Caco-2 (cell line): ENCODE measurements around the gene EME2. TPM values are rescaled to one million over a fixed set of nuclear protein-coding genes. Genes with fewer than 3 reads are reported as not detected.

ENCODE experiments used
- BruUV-seq: library from RNA; stranded (reverse); fragments of 400-500 nt; replicated peaks from 2 replicates; lab custom pipeline; 2021; lab: Mats Ljungman, UMichigan
- CTCF ChIA-PET: fragments of 300-600 bp; sonication (Branson Sonifier 250); formaldehyde crosslinking; loops from one replicate; lab custom pipeline; 2022; ENCODE audit warnings: antibody characterized with exemption; lab: Charles Lee
- POLR2A ChIA-PET: fragments of 300-600 bp; sonication (Branson Sonifier 250); formaldehyde crosslinking; loops from one replicate; lab custom pipeline; 2022; ENCODE audit warnings: antibody characterized with exemption; lab: Charles Lee
- DNase-seq, 2 experiments: peaks; one replicate each; pipeline versions ENCODE4 v3.0.0 to v3.0.0-alpha.2; 2020 to 2022
- H3K27me3 ChIP-seq: replicated peaks from 2 replicates; pipeline ENCODE4 v1.6.0; 2011; ENCODE audit warnings: low read length; ENCODE audit not compliant: control insufficient read depth, insufficient read depth
- H3K36me3 ChIP-seq: 2 replicates; pipeline ENCODE4 v1.5.1; 2011; ENCODE audit warnings: low read length; ENCODE audit not compliant: control insufficient read depth, insufficient read depth
- H3K4me1 ChIP-seq: fragments of 250-450 bp; sonication (Bioruptor Pico); 2 replicates; pipeline ENCODE4 v1.5.1; 2020; ENCODE audit warnings: mild to moderate bottlenecking
- H3K4me3 ChIP-seq: 2 replicates; pipeline ENCODE4 v1.5.1; 2011; ENCODE audit warnings: low read depth, mild to moderate bottlenecking, control low read depth, low read length
- H3K9me3 ChIP-seq: fragments of 250-450 bp; sonication (Bioruptor Pico); 2 replicates; pipeline ENCODE4 v1.5.1; 2020; ENCODE audit warnings: mild to moderate bottlenecking, moderate library complexity
- H3K27ac Mint-ChIP-seq: one replicate; pipeline ENCODE4 v1.8.0; 2022; ENCODE audit warnings: mixed read lengths; ENCODE audit not compliant: unreplicated experiment
- H3K27me3 Mint-ChIP-seq: one replicate; pipeline ENCODE4 v1.8.0; 2022; ENCODE audit warnings: mixed read lengths; ENCODE audit not compliant: insufficient read depth, unreplicated experiment
- H3K36me3 Mint-ChIP-seq: one replicate; pipeline ENCODE4 v1.8.0; 2022; ENCODE audit warnings: mild to moderate bottlenecking, mixed read lengths; ENCODE audit not compliant: insufficient read depth, unreplicated experiment
- H3K4me1 Mint-ChIP-seq: one replicate; pipeline ENCODE4 v1.8.0; 2022; ENCODE audit warnings: low read depth, mixed read lengths; ENCODE audit not compliant: unreplicated experiment
- H3K4me3 Mint-ChIP-seq: one replicate; pipeline ENCODE4 v1.8.0; 2022; ENCODE audit warnings: mild to moderate bottlenecking, moderate library complexity, mixed read lengths; ENCODE audit not compliant: unreplicated experiment
- H3K9me3 Mint-ChIP-seq: one replicate; pipeline ENCODE4 v1.8.0; 2022; ENCODE audit warnings: mixed read lengths; ENCODE audit not compliant: unreplicated experiment
- CTCF ChIP-seq, 2 experiments: fragments of 200-600 bp in 1 of 2; IDR thresholded peaks; 1 replicate in 1 of 2; 2 replicates in 1 of 2; pipeline versions ENCODE4 v1.5.1 to v1.8.0; 2011 to 2022; ENCODE audit warnings: antibody characterized with exemption in 1 of 2, control low read depth in 1 of 2, inconsistent platforms in 1 of 2, low read depth in 1 of 2, low read length in 1 of 2, mild to moderate bottlenecking in 1 of 2, moderate library complexity in 1 of 2; ENCODE audit not compliant: insufficient read depth in 1 of 2, severe bottlenecking in 1 of 2, unreplicated experiment in 1 of 2
- intact Hi-C: fragments of 100-400 bp; cut with micrococcal nuclease; formaldehyde crosslinking; loops from one replicate; pipeline ENCODE4 v1.10.0; 2022; ENCODE audit not compliant: unreplicated experiment
- total RNA-seq: library from RNA; stranded (reverse); gene quantifications from 2 replicates; pipeline ENCODE4 v1.2.3, GENCODE V29; 2022

The EME2 gene
- total RNA-seq, 1 experiment from 2014 or later: 24.1 TPM

GRCh38 chr16:1749152-1750117, 23.2 kb upstream of the EME2 start:
- H3K4me3 Mint-ChIP-seq: no peak overlapping the region
- POLR2A ChIA-PET: no interaction called here
- intact Hi-C loops: no loop called here
- Histone ChIP-seq H3K4me1 (no peaks in the 10 kb centered on the region), H3K36me3 (no peaks in the 10 kb centered on the region), H3K27me3 (no peaks in the 10 kb centered on the region), H3K9me3 (no peaks in the 10 kb centered on the region), H3K4me3 (no peak overlapping the region)
- H3K27me3 Mint-ChIP-seq: no peaks in the 10 kb centered on the region
- no peak overlapping the region for H3K27ac Mint-ChIP-seq
- no peaks in the 10 kb centered on the region for H3K4me1 Mint-ChIP-seq
- DNase-seq: no peak
- TF ChIP-seq CTCF (IDR thresholded peaks at IDR 0.05; ENCODE audit: insufficient read depth in 1 of 2, low read depth in 1 of 2, low read length in 1 of 2, severe bottlenecking in 1 of 2, unreplicated experiment in 1 of 2): no peak
- CTCF ChIA-PET: no interaction called here
- peaks cover 20% of the 10 kb centered on the region for H3K36me3 Mint-ChIP-seq
- H3K9me3 Mint-ChIP-seq: no peaks in the 10 kb centered on the region
- no TSS peak for BruUV-seq

GRCh38 chr16:1751946-1752345, 20.7 kb upstream of the EME2 start:
- POLR2A ChIA-PET: no interaction called here
- Mint-ChIP-seq H3K4me1 (no peaks in the 10 kb centered on the region), H3K27ac (no peak overlapping the region), H3K9me3 (no peaks in the 10 kb centered on the region), H3K36me3 (peaks cover 31% of the 10 kb centered on the region), H3K4me3 (no peak overlapping the region), H3K27me3 (no peaks in the 10 kb centered on the region)
- no peaks in the 10 kb centered on the region for H3K36me3 ChIP-seq
- H3K9me3 ChIP-seq: no peaks in the 10 kb centered on the region
- CTCF ChIA-PET: interaction anchor here (0.7 kb wide), 1 partner anchor 62 kb away, joined by 4 read pairs; no protein-coding TSS in a partner anchor
- H3K4me3 ChIP-seq: no peak overlapping the region
- DNase-seq: no peak
- TF ChIP-seq CTCF (IDR thresholded peaks at IDR 0.05; ENCODE audit: insufficient read depth in 1 of 2, low read depth in 1 of 2, low read length in 1 of 2, severe bottlenecking in 1 of 2, unreplicated experiment in 1 of 2): no peak
- intact Hi-C loops: no loop called here
- no peaks in the 10 kb centered on the region for H3K27me3 ChIP-seq
- BruUV-seq: no TSS peak
- peaks cover under 1% of the 10 kb centered on the region; the same call in 1 of the 2 replicates for H3K4me1 ChIP-seq

GRCh38 chr16:1752853-1753252, 19.8 kb upstream of the EME2 start:
- Histone ChIP-seq H3K9me3 (no peaks in the 10 kb centered on the region), H3K4me3 (no peak overlapping the region), H3K4me1 (peaks cover 10% of the 10 kb centered on the region), H3K36me3 (no peaks in the 10 kb centered on the region), H3K27me3 (no peaks in the 10 kb centered on the region)
- Mint-ChIP-seq H3K4me3 (no peak overlapping the region), H3K27ac (no peak overlapping the region), H3K9me3 (no peaks in the 10 kb centered on the region), H3K4me1 (peaks cover 6% of the 10 kb centered on the region), H3K27me3 (no peaks in the 10 kb centered on the region), H3K36me3 (peaks cover 28% of the 10 kb centered on the region)
- POLR2A ChIA-PET: no interaction called here
- CTCF ChIA-PET: interaction anchor here (0.7 kb wide), 1 partner anchor 62 kb away, joined by 4 read pairs; no protein-coding TSS in a partner anchor
- no TSS peak for BruUV-seq
- no peak for TF ChIP-seq CTCF (IDR thresholded peaks at IDR 0.05; ENCODE audit: insufficient read depth in 1 of 2, low read depth in 1 of 2, low read length in 1 of 2, severe bottlenecking in 1 of 2, unreplicated experiment in 1 of 2)
- no peak for DNase-seq
- intact Hi-C loops: no loop called here
